Measurements from ENCODE around the gene GRIA4. TPM values are rescaled to one million over a fixed set of nuclear protein-coding genes. Genes with fewer than 3 reads are reported as not detected.
"Not testable (repeated sequence)": the region's sequence is repeated elsewhere in the genome, so short reads cannot be mapped to it uniquely, and the experiment has no call there.

GRIA4 gene
- polyA plus RNA-seq, 4 donors: 0.60 to 7.2 (median 0.73) TPM

DNA sequence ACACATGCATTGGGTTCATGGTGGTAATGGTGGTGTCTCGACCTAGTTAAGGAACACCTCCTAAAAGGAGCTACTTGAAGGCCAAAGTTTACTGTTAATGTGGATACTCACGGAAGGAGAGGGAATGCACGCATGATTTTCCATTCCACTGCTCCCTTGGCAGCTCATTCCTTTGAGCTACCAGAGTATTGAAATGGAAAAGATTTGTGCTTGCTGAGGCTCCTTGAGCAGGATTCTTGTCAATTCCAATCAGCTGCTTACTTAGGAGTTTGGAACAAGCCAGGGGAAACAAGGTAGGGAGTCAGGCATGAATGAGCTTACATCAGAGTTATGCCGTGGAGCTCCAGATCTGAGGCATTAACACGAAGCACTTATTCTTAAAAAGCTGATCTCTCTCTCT lies 108.8 kb downstream of the GRIA4 start:
- peak in 3 of 4 donors; percentile 7 to 8 (median 8) for DNase-seq (ENCODE audit: low read depth in 4 of 4, low spot score in 3 of 4)

DNA sequence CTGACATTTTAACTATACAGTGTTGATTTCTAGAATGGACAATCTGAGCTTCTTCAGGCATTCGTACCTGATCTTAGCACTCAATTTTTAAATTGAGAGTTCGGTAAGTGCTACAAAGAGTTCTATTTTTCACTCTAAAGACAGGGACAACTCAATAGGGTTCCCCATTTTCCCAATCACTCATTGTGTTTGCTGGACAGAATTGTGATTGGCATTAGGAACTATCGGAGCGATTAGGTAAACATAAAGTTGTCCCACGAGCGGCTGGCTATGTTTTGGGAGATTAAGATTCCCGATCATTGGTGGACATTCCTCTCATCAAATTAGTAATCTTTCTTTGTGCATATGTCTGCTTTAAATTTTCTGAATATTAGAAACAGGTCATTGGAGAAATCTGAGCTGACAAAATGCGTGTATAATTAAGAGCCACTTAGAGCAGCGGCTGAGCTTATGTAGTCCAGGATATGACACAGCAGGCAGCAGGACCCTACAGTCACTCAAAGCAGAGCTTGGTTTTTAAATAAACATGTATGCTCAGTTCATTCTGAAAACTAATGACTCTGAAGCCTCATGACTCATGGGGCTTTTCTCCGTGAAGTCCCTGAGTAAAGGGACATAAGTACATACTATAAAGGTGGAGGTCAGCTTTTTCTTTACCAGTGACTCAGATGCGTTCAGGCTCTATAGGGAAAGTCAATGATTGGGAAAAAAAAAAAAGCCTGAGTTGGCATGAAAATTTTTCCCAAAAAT lies 109.4 kb downstream of the GRIA4 start:
- DNase-seq (ENCODE audit: low read depth in 4 of 4, low spot score in 3 of 4): no peak

DNA sequence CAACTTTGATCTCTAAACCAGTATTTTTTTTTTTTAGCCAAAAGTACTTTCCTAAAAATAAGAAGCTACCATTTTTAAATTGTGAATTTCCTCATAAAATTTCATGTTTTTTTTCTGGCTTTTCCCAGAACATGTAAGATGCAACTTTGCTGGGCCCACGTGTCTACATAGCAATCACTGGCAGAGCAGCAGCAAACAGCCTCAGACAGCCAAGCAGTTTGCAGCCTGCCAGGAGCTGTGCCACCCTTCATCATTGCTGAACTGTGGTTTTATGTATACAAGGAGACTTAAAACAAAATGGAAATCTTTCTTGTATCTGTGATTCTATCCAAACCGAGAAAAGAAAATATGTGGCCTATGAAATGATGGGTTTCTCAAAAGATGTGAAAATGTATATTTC lies 110.2 kb downstream of the GRIA4 start:
- no peak for DNase-seq (ENCODE audit: low read depth in 4 of 4, low spot score in 3 of 4)

DNA sequence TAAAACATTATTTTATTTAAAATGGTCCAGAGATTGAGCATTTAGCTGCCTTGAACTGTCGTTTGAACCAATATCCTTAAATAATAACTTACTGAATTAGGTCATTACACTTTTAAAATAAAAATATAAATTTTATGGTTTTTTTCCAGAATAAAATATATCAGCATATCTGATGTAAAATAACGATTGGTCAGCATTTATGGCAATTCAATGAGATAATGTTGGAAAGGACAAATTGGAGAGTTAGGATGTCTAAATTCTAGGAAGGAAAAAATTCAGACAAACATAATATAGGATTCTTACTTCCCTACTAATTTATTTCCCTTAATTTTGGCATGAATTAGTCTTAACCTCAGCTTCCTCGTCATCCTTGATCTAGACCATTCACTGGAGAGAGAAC lies 113.4 kb downstream of the GRIA4 start:
- no peak for DNase-seq (ENCODE audit: low read depth in 4 of 4, low spot score in 3 of 4)

DNA sequence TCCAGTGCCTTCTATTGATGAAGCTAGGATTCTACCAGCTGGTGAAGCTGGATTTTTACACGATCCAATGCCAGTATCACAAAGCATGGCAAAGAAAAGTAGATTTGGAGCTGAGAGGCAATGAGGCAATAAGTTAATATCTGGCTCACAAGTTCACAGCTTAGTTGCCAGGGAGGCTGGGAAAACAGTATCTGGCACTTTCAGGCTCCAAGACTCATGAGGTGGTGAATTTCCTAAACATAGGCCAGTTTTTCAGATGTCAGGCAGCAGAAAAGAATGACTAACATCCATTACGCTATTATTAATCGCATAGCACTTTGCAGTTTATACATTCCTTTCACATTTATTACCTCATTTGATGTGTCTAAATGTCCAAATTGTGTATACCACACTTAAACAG lies 122.7 kb downstream of the GRIA4 start:
- no peak for DNase-seq (ENCODE audit: low read depth in 4 of 4, low spot score in 3 of 4)

DNA sequence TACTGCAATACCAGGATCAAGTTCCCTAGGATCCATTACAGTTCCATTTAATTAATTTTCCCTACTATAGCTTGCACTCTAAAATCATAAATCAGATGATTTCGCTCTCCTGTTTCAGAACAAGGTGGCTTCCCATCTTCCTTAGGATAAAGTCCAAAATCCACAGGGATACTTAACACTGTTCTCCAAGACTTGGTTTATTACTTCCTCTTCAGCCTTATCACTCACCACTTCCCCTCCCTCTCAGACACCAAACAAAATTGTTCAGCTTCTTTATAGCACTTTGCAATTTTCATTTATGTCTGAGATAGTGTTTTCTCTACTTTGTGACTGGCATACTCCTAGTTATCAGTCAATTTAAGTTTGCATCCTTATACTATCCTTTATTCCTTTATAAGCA lies 124.6 kb downstream of the GRIA4 start:
- DNase-seq (ENCODE audit: low read depth in 4 of 4, low spot score in 3 of 4): no peak

DNA sequence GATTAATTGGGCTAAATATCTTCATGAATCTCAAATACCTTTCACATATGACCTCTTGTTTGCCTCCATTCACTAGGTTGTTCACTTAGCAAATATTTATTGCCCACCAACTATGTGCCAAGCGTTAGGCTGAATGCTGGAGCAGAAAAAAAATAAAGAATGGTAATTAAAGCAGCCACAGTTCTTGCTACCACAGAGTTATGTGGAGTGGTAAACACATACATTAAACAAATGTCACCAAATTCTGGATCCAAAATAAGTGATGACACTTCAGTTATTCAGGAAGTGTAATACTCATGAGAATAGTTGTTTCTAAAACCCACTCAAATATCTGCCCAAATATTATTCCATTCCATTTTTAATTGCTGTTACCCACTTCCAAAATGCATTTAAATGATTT lies 128.4 kb downstream of the GRIA4 start:
- no peak for DNase-seq (ENCODE audit: low read depth in 4 of 4, low spot score in 3 of 4)

DNA sequence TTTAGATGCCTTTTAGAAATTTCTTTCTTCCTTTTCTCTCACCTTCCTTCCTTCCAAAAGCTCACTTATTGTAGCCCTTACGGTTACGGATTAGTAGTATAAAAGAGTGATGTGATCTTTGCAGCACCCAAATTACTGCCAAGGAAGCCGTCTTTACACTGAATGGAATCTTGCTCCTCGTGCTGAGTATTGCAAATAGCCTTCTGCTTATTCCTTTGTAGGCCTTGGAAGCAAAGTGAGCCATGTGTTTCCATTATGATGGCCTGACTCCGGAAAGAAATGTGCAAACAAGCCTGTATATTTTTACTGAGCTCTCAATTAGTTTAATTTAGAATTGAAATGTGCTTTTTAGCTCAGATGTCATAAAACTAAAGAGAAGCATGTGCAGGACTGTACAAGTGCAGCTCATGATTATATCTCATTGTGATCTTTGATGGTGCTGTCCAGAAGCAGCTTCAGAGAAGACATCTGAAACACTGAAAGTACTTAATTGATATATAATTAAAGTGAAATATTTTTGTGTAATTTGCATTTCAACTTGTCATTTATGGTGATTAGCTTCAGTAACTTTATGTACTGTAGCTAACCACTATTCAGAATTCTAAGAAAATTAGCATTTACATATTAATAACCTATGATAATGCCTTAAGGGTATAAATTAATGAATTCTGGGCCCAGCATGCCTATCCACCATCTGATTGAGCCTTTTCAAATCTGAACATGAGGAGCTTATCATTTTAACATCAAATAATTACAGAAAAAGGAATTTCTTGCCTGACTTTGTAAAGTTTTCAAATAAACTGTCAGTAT lies 129.3 kb downstream of the GRIA4 start:
- DNase-seq (ENCODE audit: low read depth in 4 of 4, low spot score in 3 of 4): no peak

DNA sequence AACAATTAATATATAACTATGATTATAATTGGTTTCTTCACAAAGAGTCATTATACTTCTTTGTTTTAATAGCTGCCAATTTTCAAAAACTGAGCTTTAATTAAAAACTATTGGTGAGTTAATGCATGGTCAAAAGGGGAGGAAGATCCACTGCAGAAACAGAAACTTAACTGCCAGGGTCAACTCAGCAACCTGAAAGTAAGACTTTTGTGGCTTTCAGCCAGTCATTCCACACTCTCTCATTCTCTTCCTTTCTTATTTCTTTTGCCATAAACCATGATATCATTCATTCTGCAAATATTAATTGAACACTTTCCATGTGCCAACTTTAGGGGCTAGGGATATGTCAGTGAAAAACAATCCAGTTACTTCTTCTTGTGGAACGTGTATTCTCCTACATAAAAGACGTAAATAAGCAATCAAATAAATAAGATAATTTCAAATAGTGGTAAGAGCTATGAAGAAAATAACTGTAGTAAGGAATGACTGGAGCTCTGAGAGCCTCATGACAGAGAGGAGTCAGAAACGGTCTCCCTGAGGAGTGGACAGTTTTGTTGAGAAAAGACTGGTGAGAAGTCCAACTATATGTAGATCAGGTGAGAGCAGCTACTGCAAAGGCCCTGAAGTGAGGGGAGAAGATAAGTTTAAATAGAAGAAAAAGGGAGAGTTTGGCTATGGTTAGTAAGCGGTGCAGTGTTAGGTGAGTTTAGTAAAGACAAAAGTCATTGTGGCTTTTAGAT lies 130.5 kb downstream of the GRIA4 start:
- no peak for DNase-seq (ENCODE audit: low read depth in 4 of 4, low spot score in 3 of 4)

DNA sequence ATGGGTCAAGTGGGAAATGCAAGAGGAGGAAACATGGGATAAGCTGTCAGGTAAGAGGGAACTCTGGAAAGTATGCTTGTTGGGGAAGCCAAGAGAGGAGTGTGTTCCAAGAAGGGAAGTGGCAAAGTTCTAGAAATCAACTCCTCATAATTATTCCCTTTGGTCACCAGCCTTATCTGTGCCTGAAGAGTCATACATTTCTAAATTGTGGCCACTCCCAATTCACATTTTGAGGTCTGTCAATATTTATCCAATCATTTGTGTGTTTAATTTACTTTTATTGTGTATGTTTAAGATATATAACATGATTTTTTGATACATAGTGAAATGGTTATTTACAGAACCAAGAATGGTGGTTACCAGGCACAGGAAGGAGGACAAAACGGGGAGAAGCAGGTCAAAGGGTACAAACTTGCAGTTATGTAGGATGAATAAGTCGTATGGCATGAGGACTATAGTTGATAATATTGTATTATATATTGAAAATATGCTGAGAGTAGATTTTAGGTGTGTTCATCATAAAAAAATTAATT lies 131.7 kb downstream of the GRIA4 start:
- DNase-seq (ENCODE audit: low read depth in 4 of 4, low spot score in 3 of 4): no peak

DNA sequence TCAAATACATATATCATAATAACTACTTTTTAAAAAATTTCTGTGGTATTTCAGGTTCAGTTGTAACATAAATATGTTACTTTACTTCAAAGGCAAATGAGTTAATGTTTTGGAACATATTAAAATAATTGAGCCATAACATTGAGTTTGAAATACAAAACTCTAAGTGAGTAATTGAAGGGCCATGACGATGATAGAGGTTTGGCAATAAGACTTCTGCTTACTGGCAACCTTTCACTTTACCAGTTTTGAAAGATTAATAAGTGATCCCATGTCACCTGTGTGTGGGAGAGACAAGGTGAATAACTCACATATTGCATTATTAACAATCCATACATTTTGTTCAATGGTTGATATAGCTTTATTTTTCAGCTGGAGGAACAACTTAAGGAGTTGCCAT lies 144.4 kb downstream of the GRIA4 start:
- no peak for DNase-seq (ENCODE audit: low read depth in 4 of 4, low spot score in 3 of 4)

DNA sequence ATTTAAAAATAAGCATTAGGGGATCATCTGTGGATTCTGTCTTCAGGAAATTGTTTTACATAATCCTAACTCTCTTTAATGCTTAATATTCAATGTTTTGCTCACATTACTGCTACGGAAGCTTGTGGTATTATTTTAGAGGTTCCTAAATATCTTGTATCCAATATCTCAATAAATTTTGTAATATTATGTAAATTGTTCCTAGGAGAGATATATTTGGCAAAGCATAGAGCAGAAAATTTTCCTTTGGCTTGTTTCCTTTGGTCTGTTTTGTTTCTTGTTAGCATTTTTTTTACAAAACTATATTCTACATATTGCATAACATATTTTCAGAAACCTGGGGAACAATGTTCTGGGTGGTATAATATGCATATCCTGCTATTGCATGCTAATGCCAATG lies 144.8 kb downstream of the GRIA4 start:
- no peak for DNase-seq (ENCODE audit: low read depth in 4 of 4, low spot score in 3 of 4)

DNA sequence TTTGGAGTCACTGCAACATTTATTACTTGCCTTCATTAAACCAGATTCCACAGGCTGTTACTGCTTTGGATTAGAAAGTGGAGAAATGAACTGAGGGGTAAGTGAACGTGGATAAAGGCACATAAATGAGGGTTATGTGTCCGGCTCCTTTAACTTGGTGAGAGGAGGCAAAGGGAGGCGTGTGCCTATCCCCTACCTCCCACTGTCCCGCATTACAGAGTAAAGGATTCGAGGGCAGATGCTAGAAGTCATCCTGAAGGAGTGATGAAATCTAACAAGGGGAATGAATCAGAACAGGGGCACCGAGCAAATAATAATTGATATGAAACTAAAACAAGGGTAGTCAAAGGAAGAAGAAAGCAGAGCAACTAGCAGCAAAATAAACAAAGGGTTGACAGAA lies 147.2 kb downstream of the GRIA4 start:
- no peak for DNase-seq (ENCODE audit: low read depth in 4 of 4, low spot score in 3 of 4)

DNA sequence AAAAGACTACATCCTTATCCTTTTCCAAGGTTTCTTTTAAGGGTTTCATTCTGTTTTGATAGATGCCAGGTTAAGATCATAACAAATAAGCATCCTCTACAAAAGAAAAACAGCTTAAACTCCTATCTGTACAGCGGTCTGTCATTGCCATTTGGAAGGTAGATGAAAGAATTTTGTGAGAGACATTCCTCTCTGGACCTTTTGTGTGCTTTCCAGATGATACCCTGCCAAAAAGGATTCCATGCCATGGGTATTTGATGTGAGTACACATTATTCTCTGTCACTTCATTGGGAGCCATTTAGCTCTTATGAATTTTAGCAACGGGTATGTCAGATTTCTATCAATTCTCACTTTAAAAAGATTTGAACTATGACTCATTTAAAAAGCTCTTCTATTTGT lies 153.7 kb downstream of the GRIA4 start:
- no peak for DNase-seq (ENCODE audit: low read depth in 4 of 4, low spot score in 3 of 4)

DNA sequence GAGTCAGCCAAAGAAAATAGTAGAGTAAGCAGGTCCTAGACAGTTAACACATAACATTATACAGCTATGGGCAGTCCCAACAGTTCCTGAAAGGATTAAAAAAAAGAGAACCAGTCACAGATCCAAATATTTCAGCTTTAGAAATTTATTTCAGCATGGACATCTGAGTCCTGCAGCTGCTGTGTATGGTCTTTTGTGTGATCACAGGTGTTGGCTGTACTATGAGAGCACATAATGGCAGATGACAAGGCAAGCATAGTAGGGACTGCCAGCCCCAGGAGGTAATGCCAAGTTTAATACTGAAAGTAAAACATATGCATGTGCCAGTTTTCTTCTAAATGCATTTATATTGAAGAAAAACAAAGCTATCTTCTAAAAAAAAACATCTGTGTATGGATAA lies 158.1 kb downstream of the GRIA4 start:
- no peak for DNase-seq (ENCODE audit: low read depth in 4 of 4, low spot score in 3 of 4)

DNA sequence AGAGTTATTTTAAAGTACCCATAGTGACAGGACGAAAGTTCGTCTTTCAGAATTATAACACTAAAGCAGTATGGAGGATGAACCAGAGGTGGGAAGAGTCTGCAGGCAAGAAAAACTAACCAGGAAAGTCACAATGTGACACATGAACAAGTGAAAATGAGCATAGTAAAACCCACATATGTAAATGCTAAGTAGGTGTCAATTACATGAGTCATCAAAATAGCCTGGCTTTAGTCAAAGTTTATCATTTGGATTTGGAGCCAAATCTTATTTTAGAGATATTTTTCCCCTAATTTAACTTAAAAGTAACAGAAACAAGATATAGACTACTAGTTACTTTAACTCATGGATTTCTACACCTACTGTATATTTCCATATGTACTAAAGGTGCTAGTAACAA lies 159.8 kb downstream of the GRIA4 start:
- DNase-seq (ENCODE audit: low read depth in 4 of 4, low spot score in 3 of 4): no peak

DNA sequence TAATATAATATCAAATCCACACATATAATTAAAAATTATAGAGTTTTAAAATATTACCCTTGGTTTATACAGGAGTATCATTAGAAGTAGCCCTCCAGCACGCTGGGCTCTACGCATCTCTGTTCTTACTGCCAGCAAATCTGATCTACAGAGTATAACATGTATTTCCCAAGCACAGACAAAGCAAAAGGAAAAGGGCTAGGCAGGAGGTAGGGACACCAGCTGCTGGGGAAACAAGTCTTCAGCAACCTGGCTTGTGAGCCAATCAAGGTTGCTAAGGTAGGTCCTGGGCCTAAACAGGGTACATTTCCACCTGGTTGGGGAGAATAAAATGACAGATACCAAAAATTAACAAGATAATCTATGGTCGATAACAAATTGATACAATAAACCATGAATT lies 163.6 kb downstream of the GRIA4 start:
- not testable (repeated sequence) for DNase-seq (ENCODE audit: low read depth in 4 of 4, low spot score in 3 of 4)

DNA sequence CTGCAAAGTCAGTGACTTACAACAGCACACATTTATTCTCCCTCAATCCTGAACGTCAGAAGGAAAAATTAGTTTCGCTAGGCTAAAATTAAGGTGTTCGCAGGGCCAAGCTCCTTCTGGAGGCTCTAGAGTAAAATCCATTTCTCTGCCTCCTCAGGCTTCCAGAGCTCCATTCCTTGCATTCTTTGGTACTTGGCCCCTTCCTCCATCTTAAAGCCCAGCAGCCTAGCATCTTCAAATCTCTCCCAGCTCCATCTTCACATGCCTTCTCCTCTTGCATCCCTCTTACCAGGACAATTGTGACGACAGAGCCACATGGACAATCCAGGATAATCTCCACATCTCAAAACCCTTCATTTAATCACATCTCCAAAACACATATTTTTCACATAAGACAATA lies 165.0 kb downstream of the GRIA4 start:
- DNase-seq (ENCODE audit: low read depth in 4 of 4, low spot score in 3 of 4): no peak

DNA sequence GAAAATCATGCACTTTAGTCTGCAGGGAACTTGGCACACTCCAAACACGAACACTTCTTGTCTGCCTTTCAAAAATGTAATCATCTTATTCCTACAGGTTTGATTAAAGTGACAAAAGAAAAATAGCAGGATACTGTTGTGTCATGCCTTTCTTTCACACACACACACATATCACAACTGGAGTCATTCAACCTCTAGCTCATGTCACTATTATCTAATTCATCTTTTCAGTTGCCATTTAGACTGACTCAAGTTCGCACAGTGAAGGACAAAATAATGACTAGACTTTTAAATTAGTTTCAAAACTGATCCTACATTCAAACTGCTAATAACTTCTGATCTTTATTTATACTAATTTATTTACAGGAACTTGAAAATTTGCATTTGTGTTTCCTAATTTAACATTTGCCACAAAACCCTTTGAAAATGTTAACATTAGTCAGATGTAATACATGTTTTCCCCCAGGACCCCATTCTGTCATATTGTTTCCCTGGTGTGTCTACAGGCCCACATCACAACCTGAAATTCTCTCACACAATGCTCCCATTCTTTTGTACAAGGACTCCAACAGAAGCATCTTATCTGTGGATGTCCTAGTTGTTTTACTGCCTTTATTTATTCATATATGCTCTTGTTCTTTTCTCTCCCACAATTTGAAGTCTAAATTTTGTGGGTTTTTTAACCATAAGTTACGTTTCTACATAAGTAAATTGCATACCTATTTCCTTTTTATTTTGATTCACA lies 171.1 kb downstream of the GRIA4 start:
- no peak for DNase-seq (ENCODE audit: low read depth in 4 of 4, low spot score in 3 of 4)

DNA sequence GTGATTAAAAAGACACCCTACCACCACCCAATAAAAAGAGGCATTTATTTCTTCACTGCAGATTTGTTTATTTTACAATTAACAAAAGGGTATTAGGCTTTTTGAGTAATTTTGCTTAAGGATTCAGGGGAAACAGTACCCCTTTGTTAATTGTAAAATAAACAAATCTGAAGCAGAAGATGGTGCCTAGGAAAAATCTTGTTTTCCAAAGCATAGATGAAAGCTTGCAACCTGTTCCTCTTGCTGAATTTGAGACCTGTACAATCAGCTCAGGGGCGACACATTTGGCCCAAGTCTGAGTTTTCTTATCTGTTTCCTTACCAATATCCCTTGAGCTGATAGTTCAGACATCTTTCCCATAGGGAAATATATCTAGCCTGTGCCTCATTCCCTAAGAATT lies 171.9 kb downstream of the GRIA4 start:
- no peak for DNase-seq (ENCODE audit: low read depth in 4 of 4, low spot score in 3 of 4)

DNA sequence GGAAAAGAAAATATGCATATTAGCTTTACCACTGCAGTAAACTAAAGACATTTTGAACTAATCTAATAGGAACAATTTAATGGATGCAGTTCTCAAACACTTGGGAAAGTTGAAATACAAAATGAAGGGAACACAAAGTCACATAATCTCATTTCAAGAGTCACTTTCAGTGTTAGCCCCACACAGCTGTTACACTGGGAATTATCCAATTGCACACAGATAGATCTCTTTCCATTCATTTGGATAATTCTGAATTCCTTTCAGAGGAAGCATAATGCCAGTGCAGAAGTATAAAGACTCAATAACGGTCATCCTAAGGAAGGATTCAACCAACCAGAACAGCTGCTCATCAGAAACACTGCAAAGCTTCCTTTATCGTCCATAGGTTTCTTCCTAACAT lies 173.3 kb downstream of the GRIA4 start:
- no peak for DNase-seq (ENCODE audit: low read depth in 4 of 4, low spot score in 3 of 4)

All from left renal pelvis (tissue), 4 donors.